ENCODE measurements around the gene NRL.

Gene NRL

DNA sequence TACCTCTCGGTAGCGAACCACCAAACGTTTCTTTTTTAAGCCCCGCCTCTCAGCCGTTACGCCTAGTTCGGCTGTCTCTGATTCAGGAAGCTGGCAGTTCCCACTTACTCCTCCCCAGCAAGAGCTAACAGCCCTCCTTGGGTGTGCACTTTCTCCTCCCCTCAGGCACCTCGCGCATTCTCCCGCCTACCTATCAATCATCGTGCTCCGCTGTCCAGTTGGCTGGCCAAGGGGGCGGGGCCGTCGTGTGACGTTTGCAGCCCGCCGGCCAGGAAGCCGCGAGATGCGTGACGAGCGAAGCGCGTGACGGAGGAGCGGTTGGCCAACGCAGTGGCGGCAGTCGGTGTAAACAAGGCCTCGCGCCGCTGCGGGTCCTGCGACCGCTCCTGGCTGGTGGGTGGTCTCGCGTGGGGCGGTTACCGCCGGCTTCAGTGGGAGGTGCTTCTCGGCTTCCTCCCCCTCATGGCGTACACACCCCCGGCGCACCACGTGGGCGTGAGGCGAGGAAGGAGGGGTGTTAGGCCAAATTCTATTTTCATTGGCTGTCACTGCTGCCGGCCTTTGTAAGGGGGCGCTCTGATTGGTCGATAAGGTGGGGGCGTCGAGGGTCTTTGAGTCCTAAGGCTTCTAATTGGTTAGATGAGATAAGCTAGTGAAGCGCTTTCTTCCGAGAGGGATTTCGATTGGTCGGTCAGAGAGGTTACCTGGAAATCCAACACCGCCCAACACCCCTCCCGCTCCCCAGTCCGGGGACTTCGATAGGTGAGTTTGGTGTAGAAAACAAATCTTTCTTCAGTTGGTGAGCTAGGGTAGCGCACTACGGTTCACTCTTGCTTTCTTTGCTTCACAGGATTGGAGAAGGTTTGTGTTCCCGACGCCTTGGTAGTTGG is at the start of gene NRL, which contains the start of gene DCAF11:
Gene NRL, minus strand, starts transcription at position 418 of the 890 bp plus-strand sequence. CDS start 32,101 bp downstream, outside the sequence.
Gene DCAF11, plus strand, starts transcription at position 246 of the 890 bp plus-strand sequence. CDS start 818 bp downstream, outside the sequence.
- DNase-seq: peak; percentile 95

GRCh38 chr14:24162093-24162492 is 47.3 kb upstream of the NRL start:
- no peak for DNase-seq

- DNase-seq: peak; percentile 96
Measured at GRCh38 chr14:24160850-24161804, 46.4 kb upstream of the NRL start, which contains the start of gene IRF9. Gene IRF9 (plus strand): TSS chr14:24161265. CDS start chr14:24162145, 880 bp downstream.

GRCh38 chr14:24160499-24160849 is 45.7 kb upstream of the NRL start:
- DNase-seq: no peak

GRCh38 chr14:24159777-24160498 is 45.2 kb upstream of the NRL start:
- no peak for DNase-seq

- no peak for DNase-seq
Measured at GRCh38 chr14:24157331-24157730, 42.6 kb upstream of the NRL start.

- DNase-seq: no peak
Measured at GRCh38 chr14:24156840-24157239, 42.1 kb upstream of the NRL start.

DNA sequence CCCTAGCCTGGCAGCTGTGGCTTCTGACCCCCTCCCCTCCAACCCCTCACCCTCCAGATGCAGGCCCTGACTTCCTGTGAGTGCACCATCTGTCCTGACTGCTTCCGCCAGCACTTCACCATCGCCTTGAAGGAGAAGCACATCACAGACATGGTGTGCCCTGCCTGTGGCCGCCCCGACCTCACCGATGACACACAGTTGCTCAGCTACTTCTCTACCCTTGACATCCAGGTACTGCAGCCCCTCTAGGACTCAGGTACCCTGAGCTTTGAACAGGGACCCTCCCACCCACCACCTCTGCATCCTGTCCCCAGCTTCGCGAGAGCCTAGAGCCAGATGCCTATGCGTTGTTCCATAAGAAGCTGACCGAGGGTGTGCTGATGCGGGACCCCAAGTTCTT is 40.4 kb upstream of the NRL start:
- no peak for DNase-seq

DNA sequence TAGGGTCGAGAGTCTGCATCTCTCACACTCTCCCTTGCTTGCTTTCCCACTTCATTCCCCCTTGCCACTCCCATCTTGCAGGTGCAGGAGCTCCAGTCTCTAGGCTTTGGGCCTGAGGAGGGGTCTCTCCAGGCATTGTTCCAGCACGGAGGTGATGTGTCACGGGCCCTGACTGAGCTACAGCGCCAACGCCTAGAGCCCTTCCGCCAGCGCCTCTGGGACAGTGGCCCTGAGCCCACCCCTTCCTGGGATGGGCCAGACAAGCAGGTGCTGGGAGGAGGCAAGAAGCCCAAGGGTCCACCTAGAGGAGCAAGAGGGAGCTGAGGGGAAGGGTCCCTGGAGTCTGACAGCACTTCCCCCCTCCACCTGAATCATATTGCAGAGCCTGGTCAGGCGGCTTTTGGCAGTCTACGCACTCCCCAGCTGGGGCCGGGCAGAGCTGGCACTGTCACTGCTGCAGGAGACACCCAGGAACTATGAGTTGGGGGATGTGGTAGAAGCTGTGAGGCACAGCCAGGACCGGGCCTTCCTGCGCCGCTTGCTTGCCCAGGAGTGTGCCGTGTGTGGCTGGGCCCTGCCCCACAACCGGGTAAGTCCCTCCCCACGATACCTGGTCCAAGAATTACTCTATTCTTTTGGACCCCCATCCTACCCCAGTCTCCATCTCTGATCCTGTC is 36.8 kb upstream of the NRL start:
- DNase-seq: no peak

DNA sequence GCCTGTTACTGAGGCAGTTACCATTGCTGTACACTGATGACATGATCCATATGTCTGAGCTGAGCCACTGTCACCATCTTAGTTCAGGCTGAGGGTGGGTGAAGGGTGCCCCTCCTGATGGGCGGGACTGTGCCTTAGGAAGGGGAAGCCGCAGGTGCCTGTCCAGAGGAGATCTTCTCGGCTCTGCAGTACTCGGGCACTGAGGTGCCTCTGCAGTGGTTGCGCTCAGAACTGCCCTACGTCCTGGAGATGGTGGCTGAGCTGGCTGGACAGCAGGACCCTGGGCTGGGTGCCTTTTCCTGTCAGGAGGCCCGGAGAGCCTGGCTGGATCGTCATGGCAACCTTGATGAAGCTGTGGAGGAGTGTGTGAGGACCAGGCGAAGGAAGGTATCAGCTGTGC is 36.2 kb upstream of the NRL start:
- no peak for DNase-seq

DNA sequence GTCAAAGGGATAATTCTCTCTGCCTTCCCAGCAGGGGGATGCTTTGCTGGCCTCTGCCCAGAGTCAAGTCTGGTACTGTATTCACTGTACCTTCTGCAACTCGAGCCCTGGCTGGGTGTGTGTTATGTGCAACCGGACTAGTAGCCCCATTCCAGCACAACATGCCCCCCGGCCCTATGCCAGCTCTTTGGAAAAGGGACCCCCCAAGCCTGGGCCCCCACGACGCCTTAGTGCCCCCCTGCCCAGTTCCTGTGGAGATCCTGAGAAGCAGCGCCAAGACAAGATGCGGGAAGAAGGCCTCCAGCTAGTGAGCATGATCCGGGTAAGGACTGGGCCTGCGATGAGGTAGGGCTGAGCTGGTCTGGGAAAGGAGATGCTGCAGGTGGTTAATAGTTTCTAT is 35.8 kb upstream of the NRL start:
- no peak for DNase-seq

- no peak for DNase-seq
Measured at GRCh38 chr14:24150061-24150460, 35.3 kb upstream of the NRL start.

DNA sequence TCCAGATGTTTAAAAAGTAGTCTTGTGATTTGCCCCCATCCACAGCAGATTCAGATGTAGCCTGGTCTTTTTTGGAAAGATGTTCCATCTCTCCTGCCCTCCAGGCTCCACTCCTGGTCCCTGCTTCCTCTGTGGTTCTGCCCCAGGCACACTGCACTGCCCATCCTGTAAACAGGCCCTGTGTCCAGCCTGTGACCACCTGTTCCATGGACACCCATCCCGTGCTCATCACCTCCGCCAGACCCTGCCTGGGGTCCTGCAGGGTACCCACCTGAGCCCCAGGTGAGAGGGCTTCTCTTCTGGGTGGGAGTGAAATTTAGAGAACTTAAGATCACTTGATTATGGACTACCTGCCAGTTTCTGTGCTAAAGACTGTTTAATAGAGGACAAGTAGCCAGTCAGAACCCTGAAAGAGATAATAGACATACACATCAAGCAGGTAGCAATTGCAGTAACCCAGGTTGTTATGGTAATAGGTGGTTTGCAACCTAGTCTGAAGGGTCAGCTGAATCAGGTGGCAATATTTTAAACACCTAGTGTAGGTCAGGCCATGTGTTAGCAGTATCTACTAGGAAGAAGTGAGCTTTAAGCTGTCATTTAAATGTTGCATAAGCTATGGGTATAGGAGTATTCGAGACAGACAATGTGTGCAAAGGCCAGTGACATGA is 34.7 kb upstream of the NRL start:
- DNase-seq: no peak

- DNase-seq: no peak
Measured at GRCh38 chr14:24147761-24148428, 33.1 kb upstream of the NRL start.

DNA sequence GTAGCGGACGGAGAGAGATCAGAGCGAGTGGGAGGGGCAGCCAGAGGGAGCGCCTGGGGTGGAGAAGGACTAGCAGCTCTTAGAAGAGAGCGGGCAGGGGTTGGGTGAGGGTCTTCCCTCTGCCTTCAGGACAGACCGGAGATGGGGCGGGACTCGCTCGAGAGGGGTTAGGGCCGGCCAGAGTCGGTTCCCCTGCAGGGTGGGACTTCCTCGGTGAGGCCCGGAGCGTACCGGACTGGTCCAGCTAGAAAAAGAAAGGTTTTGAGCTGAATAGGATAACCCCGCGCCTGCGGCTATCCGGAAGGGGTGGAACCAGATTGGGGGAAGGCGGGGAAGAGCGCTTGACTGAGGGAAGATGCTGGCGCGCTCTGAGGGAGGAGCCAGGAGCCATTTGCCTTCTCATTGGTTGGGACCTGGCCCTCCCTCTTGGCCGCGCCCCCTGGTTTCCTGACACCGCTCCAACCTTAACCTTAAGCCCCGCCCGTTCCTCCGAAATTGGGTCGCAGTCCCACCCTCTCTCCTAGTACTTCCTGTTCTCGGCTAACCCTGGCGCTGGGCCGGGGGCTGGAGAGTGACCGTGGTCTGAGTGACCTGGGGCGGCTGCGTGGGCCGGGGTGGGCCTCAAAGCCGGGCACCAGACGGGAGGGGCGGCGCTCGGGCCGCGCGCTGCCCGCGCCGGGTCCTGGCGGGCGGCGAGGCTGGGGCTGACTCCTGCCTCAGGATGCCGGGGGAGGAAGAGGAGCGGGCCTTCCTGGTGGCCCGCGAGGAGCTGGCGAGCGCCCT is 32.4 kb upstream of the NRL start, which contains the start of gene RNF31:
Gene RNF31, plus strand, starts transcription at position 521 of the 783 bp plus-strand sequence. Its CDS starts 201 bp downstream, at position 722.
- DNase-seq: peak; percentile 97

DNA sequence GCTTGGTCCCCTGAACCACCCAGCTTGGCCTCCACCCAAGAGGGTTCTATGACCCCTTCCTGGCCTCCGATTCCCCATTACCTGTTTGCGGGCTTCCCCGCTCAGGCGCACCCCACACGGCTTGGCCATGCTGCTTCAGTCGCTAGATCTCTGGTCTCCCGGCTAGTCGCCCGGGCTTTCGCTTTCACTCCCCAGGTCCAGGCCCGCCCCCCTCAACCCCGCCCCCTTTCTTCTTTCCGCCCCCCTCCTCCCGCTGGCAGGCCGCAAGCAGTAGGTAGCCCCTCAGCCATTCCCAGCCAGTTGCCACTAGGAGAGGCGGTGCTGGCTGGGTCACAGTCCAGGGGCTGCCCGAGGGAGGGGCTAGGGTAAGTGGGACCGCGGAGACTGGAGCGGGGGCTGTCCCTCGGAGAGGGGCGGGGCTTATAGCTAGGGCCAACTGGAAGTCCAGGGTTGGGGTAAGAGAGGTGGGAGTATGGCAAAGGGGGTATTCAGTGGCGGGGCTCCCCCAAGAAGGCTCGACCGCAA is 31.8 kb upstream of the NRL start, which contains the start of gene PSME2:
Gene PSME2, minus strand, starts transcription at position 158 of the 525 bp plus-strand sequence. Its CDS starts 29 bp downstream, at position 129.
- peak; percentile 77 for DNase-seq

GRCh38 chr14:24145690-24146452 is 31.1 kb upstream of the NRL start:
- DNase-seq: no peak

DNA sequence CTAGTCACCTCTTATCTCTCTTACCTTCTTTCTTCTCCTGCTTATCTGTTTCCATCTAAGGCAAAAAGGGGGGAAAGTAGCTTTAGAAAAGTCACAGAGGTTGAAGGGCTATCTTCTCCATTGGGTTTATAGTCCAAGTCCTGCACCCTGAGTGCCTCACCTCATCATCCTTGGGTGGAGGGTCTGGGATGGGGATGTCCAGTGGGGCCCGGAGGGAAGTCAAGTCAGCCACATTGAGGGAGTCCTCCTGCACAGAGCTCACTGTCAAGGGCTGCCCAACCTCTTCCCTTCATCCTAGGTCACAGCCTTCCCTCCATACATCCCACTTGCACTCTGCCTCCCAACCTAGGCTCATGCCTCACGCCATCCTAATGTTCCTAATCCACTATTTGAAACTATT is 30.5 kb upstream of the NRL start:
- DNase-seq: no peak

DNA sequence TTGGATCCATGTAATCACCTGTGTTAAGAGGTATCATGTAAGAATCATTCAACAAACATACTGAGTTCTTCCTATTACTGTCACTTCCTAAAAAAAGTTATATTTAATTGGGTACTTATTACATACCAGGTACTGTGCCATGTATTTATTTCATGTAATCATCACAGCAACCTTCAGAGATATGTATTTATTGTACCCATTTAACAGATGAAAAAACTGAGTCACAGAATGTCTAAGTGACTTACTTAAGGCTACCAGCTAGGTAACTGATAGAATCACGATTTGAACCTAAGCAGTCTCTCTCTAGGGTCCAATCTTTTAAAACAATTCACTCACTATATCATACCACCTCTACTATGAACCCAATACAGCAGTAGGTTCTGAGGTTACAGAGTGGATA is 29.7 kb upstream of the NRL start:
- no peak for DNase-seq
